ENCODE measurements around the gene LIPC. TPM values are rescaled to one million over a fixed set of nuclear protein-coding genes. Genes with fewer than 3 reads are reported as not detected.

Gene LIPC
- total RNA-seq, 1 experiment from 2014 or later = 1.6 TPM

DNA sequence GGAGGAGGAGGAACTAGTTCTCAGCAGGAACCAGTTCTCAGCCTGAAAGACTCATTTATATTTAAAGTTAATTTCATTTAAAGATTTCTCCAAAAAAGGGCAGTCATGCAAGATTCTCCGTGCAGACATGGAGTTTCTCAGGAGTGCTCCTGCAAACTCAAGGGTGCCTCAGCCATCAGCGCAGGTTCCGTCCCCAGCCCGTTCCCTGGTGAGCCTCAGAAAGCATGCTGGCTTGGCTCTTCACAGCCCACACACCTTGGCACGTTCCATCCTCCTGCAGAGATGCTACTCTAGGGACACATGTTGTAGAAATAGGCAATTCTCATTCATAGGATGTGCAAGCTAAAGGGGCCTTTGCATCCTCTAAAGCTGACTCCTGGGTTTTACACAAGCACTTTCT is 123.0 kb downstream of the LIPC start:
- DNase-seq (ENCODE audit: low read depth) = no peak

DNA sequence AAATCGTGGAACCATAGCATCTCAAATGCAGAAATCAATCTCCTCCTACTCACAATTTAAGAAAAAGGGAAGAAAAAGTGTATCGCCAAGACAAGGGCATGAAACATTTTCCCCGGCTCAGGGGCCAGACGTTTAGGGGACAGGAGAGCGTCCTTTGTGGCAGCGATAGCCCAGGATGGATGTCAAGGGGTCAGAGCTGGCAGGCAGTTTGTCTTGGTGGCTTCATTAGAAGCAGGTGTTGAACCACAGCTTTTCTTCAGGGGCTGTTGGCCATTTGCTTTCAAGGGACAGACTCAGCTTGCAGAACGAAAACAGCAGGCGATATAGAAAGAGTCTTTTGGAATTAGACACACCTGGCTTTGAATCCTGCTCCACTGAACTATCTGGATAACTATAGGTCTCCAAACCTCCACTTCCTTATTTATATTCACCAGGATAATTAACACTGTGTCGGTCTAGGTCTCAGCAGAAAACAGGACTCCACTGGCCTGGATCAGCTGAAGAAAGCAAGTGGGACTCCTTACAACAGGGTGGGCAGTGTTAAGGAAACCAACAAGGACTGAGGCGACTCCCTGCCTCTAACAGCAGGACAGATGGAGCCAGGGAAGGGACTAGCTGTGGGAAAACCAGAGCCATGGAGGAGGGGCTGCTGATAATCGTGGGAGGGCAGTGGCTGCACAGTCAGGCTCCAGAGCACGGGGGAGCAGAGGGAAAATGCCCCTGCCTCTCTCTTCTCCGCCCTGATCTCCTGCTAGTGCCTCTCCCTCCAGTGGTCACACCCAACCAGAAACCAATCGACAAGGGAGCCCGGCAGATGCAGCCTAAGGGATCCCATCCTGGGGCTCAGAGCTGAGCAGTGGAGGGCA is 123.6 kb downstream of the LIPC start:
- no peak for DNase-seq (ENCODE audit: low read depth)

DNA sequence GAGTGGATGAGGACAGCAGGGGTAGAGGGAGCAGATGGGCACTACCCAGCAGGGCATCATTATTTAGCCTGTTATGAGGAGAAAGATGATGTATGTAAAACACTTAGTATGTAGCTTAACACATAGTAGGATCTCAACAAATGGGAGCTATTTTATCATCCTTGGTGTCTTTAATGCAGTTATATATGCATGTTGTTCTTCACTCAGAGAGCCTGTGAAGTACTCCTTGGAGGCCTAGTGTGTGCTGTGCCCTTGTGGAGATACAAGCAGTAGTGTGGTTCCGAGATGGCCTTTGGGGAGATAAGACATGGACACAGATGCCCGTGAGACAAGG is 124.2 kb downstream of the LIPC start:
- DNase-seq (ENCODE audit: low read depth) = no peak

DNA sequence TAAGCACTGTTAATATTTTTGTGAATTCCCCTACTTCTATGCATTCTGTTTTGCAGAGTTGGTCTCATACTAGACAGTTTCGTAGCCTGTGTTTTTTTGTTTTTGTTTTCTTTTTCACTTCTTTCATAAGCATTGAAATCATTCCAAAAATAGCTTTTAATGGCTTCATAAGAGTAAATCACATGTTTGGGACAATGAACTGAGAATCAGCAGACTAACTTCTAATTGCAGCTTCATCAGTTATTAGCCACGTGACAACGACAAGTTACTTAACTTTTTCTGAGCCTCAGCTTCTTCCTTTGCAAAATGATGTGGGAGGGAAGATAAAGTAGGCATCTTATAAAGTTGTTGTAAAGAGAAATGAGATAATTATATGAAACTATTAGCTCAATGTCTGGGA is 124.8 kb downstream of the LIPC start:
- no peak for DNase-seq (ENCODE audit: low read depth)

DNA sequence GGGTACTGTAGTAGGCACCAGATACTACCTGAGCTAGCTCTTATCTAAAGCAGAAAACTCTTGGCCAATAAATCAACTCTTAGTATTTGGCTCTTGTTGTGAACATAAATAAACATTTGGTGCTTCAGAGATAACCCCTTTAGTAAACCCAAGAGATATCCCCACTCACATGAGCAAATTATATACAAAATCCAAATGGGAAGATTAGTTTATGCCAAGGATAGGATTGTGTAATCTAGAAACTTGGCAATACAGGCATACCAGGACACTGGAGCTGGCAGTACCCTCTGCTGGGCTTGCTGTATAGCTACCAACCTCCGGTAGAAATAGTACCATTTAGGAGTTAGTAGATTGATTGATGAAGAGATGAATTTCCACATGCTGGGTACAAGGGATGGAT is 127.0 kb downstream of the LIPC start:
- DNase-seq (ENCODE audit: low read depth) = no peak

DNA sequence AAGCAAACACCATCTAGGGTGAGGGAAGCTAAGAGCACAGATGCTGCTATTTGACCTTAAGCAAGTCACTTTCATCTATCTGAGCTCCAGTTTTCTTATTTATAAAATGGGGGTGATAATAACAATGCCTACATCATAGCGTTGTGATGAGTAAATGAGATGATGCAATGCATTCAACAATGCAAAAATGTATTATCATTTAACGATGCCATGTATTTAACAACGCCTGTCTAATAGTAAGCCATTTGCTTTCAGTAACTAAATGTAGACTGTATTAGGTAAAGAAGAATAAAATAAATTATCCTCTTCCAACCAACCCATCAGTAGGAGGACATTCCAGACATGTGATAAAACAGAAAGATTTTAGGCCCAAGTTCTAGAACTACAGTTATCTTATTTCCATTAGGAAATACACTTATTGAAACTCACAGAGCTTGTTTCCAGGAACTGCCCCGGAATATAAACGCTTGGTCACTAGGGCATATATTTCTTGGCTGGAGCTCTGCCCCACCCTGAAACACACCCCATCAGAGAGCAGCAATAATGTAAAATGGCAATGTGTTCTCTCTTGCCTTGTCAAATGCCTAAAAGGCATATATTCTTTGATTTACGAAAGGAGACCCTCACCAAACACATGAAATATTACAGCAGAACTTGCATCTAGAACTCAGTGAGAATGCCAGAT is 128.3 kb downstream of the LIPC start:
- no peak for DNase-seq (ENCODE audit: low read depth)

DNA sequence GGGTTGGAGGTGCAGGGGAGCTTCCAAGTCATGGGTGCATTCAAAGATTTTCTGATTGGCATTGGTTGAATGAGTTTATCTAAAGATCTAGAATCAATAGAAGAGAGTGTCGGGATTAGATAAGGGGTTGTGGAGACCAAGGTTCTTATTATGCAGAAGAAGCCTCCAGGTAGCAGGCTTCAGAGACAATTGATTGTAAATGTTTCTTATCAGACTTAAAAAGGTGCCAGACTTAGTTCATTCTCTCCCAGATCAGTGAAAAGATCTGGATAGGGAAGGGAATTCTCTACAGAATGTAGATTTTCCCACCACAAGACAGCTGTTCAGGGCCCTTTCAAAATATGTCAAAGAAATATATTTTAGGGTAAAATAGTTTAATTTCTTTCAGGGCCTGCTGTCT is 129.5 kb downstream of the LIPC start:
- no peak for DNase-seq (ENCODE audit: low read depth)

GRCh38 chr15:58562135-58562534 is 130.3 kb downstream of the LIPC start:
- DNase-seq (ENCODE audit: low read depth) = no peak

GRCh38 chr15:58564981-58565380 is 133.2 kb downstream of the LIPC start:
- DNase-seq (ENCODE audit: low read depth) = no peak

GRCh38 chr15:58565619-58566018 is 133.8 kb downstream of the LIPC start:
- no peak for DNase-seq (ENCODE audit: low read depth)

DNA sequence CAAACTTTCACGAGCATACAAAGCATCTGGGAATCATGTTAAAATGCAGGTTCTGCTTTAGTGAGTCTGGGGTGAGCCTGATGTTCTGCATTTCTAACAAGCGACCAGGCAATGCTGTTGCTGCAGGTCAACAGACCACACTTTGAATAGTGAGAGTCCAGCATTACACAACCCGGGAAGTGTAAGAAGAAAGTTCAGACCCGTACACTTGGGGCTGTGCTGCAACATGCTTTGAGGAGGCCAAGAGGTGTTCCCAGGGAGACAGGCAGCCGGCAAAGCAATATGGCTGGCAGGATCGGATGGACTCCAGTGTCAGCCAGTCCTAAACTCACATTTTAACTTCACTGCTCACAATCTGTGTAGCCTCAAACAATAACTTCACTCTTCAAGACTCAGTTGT is 134.2 kb downstream of the LIPC start:
- no peak for DNase-seq (ENCODE audit: low read depth)

- peak; percentile 48 for DNase-seq (ENCODE audit: low read depth)
These were observed 136.4 kb downstream of the LIPC start for GRCh38 chr15:58568157-58568571.

DNA sequence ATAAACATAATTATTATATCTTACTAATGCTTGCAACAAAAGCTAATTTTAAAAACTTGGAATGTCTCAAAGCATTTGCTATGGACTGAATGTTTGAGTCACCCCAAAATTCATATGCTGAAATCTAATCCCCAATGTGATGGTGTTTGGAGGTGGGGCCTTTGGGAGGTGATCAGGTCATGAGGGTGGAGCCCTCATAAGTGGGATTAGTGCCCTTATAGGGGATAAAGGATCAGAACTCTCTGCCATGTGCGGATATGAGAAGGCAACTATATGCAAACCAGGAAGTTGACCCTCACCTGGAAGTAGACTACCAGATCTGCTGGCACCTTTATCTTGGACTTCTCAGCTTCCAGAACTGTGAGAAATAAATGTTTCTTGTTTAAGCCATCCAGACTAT is 137.7 kb downstream of the LIPC start:
- no peak for DNase-seq (ENCODE audit: low read depth)

DNA sequence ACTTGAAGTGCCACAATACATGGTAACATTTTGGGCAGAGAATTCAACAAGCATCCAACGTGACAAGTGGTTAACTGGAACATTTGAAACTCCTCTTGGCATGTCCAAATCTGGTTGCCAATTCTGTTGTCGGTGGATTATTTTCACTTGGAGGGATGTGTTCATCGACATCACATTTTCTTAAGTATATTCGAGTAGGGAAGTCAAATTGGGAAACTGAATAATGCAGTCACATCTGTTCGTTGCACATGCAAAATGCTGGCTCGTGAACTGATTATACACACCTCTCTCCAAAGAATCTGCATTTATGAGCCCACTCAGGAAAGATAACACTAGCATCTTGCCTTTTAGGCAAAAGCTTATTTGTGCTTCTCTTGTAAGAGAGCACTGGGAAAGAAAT is 139.7 kb downstream of the LIPC start:
- DNase-seq (ENCODE audit: low read depth) = no peak

- DNase-seq (ENCODE audit: low read depth) = no peak
These were observed 140.7 kb downstream of the LIPC start for GRCh38 chr15:58572521-58572920.

DNA sequence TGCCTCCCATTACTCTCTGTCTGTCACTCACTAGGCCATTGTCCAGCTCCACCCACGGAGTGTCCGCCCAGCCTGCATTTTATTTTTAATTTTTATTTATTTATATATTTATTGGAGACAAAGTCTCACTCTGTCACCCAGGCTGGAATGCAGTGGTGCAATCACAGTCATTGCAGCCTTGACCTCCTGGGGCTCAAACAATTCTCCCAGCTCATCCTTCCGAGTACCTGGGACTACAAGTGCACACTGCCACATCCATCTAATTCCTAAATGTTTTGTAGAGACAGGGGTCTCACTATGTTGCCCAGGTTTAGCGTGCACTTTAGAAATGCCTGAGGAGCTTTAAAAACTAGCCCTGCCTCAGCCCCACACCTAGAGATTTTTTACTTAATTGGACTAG is 141.5 kb downstream of the LIPC start:
- no peak for DNase-seq (ENCODE audit: low read depth)

GRCh38 chr15:58574631-58575030 is 142.8 kb downstream of the LIPC start:
- DNase-seq (ENCODE audit: low read depth) = no peak

DNA sequence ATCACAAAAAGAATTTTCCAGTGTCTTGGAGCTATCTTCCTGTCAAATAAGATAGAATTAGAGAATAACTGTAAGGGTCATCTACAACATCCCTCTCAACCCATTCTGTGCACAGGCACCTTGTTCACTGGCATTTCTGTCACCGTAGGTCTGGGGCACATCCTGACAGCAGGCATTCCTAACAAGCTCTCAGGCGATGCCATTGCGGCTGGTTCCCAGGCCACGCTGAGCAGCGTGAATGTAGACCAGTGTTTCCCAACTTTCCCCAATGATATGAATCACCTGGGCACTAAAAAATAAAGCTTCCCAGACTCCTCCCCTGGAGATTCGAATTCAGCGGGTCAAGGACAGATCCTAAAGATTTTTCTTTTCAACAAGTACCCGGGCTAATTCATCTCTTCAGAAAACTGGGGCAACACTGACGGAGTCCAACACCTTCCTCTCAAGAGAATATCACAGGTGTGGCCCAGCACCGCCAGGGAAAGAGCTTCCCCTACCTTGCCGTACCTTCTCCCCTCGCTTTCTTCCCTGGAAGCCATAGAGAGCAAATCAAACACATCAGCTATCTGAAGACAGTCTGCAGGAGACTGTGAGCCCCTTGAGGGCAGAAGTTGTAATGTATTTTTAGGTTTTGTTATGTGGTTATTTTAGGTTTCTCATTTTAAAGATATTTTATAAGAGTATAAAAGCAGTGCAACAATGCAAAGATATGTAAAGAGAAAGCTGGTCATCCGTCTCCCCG is 143.4 kb downstream of the LIPC start:
- DNase-seq (ENCODE audit: low read depth) = no peak

GRCh38 chr15:58576657-58577056 is 144.9 kb downstream of the LIPC start:
- no peak for DNase-seq (ENCODE audit: low read depth)

DNA sequence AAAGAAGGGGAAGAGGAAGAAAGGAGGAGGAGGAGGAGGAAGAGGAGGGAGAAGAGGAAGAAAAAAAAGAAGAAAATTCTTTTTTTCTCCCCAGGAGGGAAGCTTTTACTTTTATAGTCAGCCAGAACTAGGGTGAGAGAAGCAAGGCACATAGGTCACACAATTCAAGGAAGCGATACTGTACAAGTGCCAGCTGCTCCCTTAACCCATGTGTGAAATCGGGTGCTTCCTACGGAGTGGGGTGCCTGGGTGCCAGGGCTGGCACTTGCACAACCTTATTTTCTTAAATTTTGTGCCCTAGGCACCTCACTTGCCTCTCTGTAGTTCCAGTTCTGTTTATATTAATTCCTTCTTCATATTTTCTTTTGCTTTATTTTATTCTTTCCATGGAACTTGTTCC is 150.4 kb downstream of the LIPC start:
- no peak for DNase-seq (ENCODE audit: low read depth)

- DNase-seq (ENCODE audit: low read depth) = no peak
These were observed 151.5 kb downstream of the LIPC start for GRCh38 chr15:58583171-58583908.
